IMR-90 (cell line): ENCODE data around the gene CAV2.

ENCODE experiments used
- MXI1 ChIP-seq: IDR thresholded peaks from 2 replicates; pipeline ENCODE4 v1.6.1; 2012; ENCODE audit warnings: low read depth, mild to moderate bottlenecking, low read length, moderate library complexity, borderline replicate concordance
- POLR2A ChIP-seq: IDR thresholded peaks from 2 replicates; pipeline ENCODE4 v1.6.1; 2012; ENCODE audit warnings: mild to moderate bottlenecking, low read depth, low read length
- RAD21 ChIP-seq: IDR thresholded peaks from 2 replicates; pipeline ENCODE4 v1.6.1; 2012; ENCODE audit warnings: low read length, improper control_type of control experiment
- TF ChIP-seq, protein P1 (sequence below): conservative IDR thresholded peaks from 2 replicates; pipeline ENCODE4 v1.5.1; 2012; ENCODE audit warnings: mild to moderate bottlenecking, low read depth, low read length, improper control_type of control experiment

GRCh38 chr7:116495736-116496135 is 3.8 kb upstream of the CAV2 start:
- TF ChIP-seq MXI1 (no peak), POLR2A (no peak), RAD21 (no peak)
- TF ChIP-seq, protein P1, sequence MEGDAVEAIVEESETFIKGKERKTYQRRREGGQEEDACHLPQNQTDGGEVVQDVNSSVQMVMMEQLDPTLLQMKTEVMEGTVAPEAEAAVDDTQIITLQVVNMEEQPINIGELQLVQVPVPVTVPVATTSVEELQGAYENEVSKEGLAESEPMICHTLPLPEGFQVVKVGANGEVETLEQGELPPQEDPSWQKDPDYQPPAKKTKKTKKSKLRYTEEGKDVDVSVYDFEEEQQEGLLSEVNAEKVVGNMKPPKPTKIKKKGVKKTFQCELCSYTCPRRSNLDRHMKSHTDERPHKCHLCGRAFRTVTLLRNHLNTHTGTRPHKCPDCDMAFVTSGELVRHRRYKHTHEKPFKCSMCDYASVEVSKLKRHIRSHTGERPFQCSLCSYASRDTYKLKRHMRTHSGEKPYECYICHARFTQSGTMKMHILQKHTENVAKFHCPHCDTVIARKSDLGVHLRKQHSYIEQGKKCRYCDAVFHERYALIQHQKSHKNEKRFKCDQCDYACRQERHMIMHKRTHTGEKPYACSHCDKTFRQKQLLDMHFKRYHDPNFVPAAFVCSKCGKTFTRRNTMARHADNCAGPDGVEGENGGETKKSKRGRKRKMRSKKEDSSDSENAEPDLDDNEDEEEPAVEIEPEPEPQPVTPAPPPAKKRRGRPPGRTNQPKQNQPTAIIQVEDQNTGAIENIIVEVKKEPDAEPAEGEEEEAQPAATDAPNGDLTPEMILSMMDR = no peak
